Germinal center (tissue), 1 donor: ENCODE results near the gene TPSG1.
"Not testable (repeated sequence)": the region's sequence is repeated elsewhere in the genome, so short reads cannot be mapped to it uniquely, and the experiment has no call there.

Source experiments
- DNase-seq: peaks from one replicate; pipeline ENCODE4 v3.0.0; 2012; ENCODE audit warnings: mixed read lengths, low spot score

TPSG1 gene

DNA sequence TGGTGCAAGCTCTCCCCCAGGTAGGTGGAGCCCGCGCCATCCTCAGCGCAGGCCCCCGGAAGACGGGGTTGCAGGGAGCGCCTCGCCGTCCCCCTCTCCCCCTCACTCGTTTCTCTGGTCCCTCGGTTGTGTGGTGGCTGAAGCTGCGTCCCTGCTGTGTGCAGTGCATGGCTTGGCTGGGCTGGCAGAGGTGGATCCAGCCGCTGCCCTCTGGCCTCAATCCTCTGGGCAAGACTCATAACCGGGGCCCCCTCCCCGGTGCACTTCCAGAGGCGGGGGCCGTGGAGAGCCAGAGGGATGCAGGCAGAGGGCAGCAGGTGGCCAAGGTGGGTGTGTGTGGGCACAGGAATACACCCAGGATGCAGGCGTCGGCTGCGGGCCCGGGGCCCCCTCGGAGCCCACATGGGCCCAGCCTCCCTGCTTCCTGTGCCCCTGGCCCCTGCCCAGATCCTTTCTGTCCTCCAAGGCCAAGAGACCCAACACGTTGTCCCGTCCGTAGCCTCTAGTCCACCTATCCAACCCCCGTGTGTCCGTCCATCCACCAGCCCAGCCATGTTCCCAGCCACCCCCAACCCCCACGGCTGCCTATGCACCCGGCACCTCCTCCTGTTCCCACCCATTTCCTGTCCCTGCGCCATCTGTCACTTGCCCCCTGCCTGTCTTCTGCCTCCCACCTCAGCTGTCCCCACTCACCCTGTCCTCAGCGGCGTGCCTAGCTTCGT lies 9.3 kb downstream of the TPSG1 start:
- DNase-seq: no peak

DNA sequence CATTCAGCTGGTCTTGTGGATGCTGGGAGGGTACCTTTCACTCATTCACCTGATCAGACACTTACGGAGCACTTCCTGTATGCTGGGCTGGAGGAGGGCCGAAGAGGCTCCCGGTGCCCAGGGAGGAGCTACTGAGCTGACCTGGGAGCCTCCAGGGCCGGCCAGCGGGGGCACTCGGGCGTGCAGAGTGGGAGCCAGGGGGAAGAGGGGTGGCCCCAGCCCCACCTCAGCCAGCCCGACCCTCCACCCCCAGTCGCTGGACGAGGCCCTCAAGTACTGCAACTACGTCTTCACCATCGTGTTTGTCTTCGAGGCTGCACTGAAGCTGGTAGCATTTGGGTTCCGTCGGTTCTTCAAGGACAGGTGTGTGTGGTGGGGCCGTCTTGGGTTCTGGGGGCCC lies 10.3 kb downstream of the TPSG1 start:
- DNase-seq: no peak

DNA sequence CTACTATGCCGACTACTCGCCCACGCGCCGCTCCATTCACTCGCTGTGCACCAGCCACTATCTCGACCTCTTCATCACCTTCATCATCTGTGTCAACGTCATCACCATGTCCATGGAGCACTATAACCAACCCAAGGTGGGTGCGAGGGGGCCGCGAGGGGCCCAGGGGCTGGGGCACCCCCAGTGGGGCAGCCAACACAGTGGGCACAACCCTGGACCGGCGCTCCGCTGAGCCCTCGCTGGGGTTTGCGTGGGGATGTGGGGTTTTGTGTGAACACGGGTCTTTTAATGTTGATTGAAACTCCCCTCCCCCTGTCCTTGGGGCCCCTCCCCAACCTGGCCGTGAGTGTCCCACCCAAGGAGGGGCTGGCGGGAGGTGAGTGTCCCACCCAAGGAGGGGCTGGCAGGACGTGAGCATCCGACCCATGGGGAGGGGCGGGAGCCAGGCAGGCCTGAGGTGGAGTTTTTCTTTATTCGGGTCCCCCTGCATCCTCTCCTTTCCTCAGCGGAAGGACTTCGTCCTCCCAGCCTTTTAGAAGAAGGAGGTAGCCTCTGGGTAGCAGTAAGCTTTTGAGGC lies 11.2 kb downstream of the TPSG1 start:
- DNase-seq: no peak

- DNase-seq: no peak
Measured at GRCh38 chr16:1213231-1213630, 11.8 kb downstream of the TPSG1 start.

- no peak for DNase-seq
Measured at GRCh38 chr16:1212616-1213194, 12.4 kb downstream of the TPSG1 start.

DNA sequence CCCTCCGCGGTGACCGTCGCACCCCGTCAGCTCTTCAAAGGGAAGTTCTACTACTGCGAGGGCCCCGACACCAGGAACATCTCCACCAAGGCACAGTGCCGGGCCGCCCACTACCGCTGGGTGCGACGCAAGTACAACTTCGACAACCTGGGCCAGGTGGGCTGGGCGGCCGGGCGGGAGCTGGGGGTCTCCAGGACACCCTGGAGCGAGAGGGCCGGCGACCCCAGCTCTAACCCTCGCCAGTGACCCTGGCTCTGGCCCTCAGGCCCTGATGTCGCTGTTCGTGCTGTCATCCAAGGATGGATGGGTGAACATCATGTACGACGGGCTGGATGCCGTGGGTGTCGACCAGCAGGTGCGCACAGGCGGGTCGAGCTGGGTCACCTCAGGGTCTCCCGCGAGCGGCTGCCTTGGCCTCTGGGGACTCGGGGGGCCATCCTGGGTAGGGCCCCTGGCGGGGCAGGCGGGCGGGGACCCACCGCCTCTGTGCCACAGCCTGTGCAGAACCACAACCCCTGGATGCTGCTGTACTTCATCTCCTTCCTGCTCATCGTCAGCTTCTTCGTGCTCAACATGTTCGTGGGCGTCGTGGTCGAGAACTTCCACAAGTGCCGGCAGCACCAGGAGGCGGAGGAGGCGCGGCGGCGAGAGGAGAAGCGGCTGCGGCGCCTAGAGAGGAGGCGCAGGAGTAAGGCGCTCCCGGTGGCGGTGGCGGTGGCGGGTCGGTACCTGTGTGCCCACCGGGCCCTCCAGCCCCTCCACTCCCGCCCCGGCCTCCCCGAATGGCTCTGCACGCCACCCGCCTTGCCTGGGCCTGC lies 13.4 kb downstream of the TPSG1 start:
- DNase-seq: no peak

DNA sequence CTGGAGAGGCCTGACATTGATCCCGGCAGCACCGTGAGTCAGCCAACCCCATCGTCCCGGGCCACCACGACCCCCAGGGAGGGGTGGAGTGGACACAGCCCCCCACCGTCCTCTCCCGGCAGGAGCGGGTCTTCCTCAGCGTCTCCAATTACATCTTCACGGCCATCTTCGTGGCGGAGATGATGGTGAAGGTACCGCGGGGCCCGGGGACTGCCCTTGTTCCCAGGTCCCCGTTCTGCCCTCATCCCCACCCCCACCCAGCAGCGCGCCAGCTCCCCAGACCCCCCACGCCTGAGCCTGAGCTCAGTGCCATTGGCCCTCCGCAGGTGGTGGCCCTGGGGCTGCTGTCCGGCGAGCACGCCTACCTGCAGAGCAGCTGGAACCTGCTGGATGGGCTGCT lies 14.6 kb downstream of the TPSG1 start:
- no peak for DNase-seq

GRCh38 chr16:1209081-1209480 lies 16.0 kb downstream of the TPSG1 start:
- no peak for DNase-seq

- no peak for DNase-seq
Measured at GRCh38 chr16:1208239-1208830, 16.7 kb downstream of the TPSG1 start.

GRCh38 chr16:1206786-1207185 lies 18.3 kb downstream of the TPSG1 start:
- DNase-seq: no peak

GRCh38 chr16:1206326-1206725 lies 18.7 kb downstream of the TPSG1 start:
- DNase-seq: no peak

DNA sequence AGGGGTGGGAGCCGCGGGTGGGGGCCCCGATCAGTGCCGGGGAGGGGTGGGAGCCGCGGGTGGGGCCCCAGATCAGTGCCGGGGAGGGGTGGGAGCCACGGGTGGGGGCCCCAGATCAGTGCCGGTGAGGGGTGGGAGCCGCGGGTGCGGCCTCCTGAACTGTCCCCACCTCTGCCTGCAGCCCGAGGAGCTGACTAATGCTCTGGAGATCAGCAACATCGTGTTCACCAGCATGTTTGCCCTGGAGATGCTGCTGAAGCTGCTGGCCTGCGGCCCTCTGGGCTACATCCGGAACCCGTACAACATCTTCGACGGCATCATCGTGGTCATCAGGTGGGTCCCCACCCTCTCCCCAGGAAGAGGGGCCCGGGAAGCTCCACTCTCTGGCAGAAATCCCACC lies 20.1 kb downstream of the TPSG1 start:
- DNase-seq: no peak

GRCh38 chr16:1202274-1202673 lies 22.8 kb downstream of the TPSG1 start:
- DNase-seq: no peak

- DNase-seq: no peak
Measured at GRCh38 chr16:1201444-1201843, 23.6 kb downstream of the TPSG1 start.

- no peak for DNase-seq
Measured at GRCh38 chr16:1200014-1200627, 24.9 kb downstream of the TPSG1 start.

GRCh38 chr16:1199347-1200013 lies 25.6 kb downstream of the TPSG1 start:
- DNase-seq: no peak

DNA sequence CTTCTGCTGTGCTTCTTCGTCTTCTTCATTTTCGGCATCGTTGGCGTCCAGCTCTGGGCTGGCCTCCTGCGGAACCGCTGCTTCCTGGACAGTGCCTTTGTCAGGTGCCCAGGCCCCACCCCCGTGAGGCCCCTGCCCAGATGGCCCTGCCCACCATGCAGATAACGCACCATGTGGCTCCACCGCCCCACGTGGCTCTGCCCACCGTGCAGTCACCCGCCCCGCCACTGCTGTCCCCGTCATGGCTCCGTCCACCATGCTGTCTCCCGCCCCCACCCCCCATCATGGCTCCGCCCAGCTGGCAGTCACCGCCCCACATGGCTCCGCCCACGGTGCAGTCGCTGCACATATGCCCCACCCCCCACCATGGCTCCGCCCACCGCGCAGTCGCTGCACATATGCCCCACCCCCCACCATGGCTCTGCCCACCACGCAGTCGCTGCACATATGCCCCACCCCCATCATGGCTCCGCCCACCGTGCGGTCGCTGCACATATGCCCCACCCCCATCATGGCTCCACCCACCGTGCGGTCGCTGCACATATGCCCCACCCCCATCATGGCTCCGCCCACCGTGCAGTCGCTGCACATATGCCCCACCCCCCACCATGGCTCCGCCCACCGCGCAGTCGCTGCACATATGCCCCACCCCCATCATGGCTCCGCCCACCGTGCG lies 26.3 kb downstream of the TPSG1 start:
- DNase-seq: not testable (repeated sequence)

GRCh38 chr16:1198194-1198593 lies 26.9 kb downstream of the TPSG1 start:
- DNase-seq: no peak

- DNase-seq: no peak
Measured at GRCh38 chr16:1197237-1197866, 27.7 kb downstream of the TPSG1 start.

GRCh38 chr16:1196494-1196893 lies 28.6 kb downstream of the TPSG1 start:
- DNase-seq: no peak

- no peak for DNase-seq
Measured at GRCh38 chr16:1195393-1195666, 29.7 kb downstream of the TPSG1 start.
